NCI-H2227 (cell line): ENCODE measurements around the gene EFS.
A peak's percentile ranks its signal among the peaks of the same experiment; 100 is the strongest.
"Not testable (repeated sequence)": the region's sequence is repeated elsewhere in the genome, so short reads cannot be mapped to it uniquely, and the experiment has no call there.

Experiments used
- DNase-seq: peaks from one replicate; lab custom pipeline; 2025; ENCODE audit not compliant: unreplicated experiment; lab: John Stamatoyannopoulos, UW

Gene EFS

DNA sequence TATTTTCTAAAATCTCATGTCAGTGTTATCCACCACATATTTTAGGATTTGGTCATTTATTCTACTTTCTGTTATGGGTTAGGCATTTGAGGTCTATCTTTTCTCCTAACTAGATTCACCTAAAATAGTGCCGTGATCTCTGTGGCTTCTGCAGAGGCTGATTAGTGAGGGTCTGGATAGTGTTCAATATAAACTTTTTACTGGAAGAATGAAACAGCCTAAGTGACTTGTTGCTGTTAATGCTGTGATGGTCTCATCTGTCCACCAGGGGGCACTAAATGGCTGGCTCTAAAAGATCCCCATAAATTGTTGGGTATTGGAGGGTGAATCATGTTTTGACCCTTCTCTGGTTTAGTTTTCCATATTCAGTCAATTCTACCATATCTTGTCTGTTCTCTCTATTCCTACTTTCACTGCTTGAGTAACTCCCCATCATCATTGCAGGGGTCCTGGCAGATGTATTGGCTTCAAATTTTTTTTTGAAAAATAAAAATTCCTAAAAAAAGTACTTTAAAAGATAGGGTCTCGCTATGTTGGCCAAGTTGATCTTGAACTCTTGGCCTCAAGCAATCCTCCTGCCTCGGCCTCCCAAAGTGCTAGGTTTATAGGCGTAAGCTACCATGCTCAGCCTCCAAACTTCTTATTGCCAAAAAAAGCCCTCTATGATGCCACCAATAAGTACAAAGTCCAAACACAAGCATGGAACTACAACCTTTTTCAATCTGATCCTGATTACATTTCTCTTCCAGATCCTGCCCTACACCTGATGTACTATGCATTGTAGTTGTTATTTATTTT, 36.8 kb downstream of the EFS start:
- peak; percentile 71 for DNase-seq

DNA sequence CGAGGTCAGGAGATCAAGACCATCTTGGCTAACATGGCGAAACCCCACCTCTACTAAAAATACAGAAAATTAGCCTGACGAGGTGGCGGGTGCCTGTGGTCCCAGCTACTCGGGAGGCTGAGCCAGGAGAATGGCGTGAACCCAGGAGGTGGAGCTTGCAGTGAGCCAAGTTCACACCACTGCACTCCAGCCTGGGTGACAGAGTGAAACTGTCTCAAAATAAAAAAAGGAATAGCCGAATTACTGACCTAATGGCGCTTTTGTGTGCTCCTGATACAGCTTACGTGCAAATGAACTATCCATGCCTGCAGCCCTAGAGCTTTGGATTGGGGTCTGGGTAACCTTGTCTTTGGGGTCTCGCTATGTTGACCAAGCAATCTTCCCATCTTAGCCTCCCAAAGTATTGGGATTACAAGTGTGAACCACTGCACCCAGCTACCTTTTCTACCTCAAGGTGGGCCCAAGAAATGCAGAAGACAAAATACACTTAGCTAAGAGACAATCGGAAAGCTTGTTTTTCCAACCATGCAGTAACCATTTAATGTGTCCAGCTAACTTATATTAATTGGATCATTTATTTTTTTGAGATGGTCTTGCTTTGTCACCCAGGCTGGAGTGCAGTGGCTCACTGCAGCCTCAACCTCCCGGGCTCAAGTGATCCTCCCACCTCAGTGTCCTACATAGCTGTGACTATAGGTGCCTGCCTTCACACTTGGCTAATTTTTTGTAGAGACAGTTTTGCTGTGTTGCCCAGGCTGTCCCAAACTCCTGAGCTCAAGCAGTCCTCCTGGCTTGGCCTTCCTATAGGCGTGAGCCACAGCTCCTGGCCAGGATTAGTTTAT, 38.3 kb downstream of the EFS start:
- DNase-seq: no peak

DNA sequence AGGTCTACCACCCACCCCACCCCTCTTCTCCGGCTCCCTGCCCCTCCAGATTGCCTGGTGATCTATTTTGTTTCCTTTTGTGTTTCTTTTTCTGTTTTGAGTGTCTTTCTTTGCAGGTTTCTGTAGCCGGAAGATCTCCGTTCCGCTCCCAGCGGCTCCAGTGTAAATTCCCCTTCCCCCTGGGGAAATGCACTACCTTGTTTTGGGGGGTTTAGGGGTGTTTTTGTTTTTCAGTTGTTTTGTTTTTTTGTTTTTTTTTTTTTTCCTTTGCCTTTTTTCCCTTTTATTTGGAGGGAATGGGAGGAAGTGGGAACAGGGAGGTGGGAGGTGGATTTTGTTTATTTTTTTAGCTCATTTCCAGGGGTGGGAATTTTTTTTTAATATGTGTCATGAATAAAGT, 39.2 kb downstream of the EFS start:
- not testable (repeated sequence) for DNase-seq

- no peak for DNase-seq
Measured at GRCh38 chr14:23324993-23325392, 40.0 kb downstream of the EFS start.

DNA sequence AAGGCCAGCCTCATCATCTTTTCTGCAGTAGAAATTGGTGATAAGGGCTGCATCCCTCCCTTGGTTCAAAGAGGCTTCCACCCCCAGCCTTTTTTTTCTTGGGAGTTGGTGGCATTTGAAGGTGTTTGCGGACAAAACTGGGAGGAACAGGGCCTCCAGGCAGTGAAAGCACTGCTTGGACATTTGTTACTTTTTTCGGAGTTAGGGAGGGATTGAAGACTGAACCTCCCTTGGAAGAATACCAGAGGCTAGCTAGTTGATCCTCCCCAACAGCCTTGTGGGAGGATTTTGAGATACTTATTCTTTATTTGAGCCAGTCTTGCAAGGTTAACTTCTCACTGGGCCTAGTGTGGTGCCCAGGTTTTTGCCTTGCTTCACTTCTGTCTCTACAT, 40.5 kb downstream of the EFS start:
- DNase-seq: no peak

GRCh38 chr14:23323838-23324454, 41.0 kb downstream of the EFS start:
- DNase-seq: no peak

DNA sequence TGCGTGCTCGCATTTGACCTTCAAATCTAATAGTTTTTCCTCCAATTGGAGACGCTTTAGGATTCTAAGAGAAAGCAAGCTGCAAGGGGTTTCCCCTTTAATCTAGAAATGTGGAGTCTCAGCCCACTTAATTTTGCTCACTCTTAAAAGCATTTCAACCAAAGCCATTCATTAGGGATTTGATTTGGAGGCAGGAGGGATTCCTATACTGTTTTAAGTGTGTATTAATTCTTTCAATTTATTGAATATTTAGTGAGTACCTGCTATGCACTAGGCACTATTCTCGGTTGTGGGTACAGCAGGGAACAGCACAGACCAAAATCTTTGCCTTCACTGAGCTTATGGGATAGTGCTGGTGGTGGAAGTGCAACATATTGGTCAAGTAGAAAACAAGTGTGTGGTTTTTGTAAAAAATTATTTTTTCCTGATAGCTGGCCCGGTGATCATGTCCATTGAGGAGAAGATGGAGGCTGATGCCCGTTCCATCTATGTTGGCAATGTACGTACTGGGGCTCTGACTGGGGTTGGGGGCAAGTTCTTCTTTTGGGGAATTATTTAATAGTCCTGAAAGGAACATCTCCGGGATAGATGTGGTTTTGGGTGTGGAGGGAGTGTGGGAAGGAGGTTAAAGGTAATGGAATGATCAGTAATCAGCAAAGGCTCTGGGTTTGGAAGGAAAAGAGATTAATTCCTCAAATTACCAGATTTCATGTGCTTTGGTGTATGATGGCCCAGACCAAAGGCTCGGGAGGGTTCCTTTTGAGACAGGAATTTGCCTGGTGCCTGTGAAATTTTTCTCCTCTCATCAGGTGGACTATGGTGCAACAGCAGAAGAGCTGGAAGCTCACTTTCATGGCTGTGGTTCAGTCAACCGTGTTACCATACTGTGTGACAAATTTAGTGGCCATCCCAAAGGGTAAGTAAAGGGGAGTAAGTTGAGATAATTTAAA, 42.1 kb downstream of the EFS start:
- DNase-seq: no peak

DNA sequence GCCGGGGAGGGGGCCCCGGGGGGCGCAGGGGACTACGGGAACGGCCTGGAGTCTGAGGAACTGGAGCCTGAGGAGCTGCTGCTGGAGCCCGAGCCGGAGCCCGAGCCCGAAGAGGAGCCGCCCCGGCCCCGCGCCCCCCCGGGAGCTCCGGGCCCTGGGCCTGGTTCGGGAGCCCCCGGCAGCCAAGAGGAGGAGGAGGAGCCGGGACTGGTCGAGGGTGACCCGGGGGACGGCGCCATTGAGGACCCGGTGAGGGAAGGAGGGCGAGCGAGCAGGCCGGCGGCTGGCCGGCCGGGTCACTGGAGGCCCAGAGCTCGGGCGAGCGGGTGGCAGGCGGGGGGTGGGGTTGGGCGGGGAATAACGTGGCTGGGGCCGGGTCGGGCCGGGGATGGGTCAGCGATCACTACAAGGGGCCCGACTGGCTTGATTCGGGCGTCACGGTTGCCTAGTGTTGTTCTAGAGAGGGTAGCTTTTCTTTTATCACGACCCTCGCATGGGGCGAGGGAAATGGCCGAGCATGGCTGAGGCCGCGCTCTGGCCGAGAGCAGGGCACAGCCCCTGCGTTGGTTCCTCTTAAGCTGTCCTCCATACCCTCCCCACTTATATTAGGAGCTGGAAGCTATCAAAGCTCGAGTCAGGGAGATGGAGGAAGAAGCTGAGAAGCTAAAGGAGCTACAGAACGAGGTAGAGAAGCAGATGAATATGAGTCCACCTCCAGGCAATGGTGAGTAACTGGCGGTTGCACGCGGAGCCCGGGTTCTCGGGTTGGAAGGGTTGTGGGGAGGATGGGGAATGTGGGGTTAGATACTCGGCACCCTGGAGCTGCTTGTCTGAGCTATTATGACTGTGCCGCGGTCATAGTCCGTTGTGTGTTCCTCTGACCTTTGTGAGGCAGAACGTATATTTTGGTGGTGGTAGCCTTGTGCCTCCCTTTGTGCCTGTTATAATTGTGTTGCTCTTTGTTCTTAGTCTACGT, 43.1 kb downstream of the EFS start:
- DNase-seq: peak; percentile 61

DNA sequence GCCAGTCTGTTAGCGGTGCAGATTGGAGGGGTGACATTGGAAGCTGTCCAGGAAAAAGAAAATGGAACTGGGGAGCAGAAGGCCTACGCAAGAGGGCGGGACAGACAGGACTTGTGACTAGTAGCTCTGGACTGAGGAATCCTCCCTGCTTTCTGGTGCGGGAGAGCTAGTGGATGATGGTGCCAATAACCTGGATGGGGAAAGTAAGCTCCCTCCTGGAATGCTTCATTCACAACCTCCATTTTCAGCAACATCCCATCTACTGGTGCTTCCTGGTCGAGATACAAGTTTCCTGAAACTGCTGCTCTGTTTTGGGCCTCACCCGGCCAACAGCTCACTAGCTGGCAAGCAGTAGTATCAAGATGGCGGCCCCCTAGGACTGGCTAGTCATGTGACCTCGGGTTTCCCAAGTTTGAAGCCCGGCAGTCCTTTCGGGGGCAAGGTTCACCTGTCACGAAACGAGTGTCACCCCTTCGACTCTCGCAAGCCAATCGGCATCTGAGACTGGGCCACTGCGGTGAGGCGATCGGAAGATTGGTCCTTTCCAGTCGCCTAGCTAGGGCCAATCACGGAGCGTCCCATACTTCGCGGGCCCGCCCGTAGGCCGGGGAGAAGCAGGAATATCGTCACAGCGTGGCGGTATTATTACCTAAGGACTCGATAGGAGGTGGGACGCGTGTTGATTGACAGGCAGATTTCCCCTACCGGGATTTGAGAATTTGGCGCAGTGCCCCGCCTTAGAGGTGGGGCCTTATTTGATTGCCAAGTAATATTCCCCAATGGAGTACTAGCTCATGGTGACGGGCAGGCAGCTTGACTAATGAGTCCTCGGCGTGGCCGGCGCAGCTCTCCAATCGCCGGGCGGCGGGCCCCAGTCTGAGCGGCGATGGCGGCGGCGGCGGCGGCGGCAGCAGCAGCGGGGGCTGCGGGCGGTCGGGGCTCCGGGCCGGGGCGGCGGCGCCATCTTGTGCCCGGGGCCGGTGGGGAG, 44.1 kb downstream of the EFS start, which contains the start of gene PABPN1:
Gene PABPN1, plus strand, starts transcription at position 874 of the 988 bp plus-strand sequence. Its CDS starts 13 bp downstream, at position 887.
- DNase-seq: peak; percentile 100

DNA sequence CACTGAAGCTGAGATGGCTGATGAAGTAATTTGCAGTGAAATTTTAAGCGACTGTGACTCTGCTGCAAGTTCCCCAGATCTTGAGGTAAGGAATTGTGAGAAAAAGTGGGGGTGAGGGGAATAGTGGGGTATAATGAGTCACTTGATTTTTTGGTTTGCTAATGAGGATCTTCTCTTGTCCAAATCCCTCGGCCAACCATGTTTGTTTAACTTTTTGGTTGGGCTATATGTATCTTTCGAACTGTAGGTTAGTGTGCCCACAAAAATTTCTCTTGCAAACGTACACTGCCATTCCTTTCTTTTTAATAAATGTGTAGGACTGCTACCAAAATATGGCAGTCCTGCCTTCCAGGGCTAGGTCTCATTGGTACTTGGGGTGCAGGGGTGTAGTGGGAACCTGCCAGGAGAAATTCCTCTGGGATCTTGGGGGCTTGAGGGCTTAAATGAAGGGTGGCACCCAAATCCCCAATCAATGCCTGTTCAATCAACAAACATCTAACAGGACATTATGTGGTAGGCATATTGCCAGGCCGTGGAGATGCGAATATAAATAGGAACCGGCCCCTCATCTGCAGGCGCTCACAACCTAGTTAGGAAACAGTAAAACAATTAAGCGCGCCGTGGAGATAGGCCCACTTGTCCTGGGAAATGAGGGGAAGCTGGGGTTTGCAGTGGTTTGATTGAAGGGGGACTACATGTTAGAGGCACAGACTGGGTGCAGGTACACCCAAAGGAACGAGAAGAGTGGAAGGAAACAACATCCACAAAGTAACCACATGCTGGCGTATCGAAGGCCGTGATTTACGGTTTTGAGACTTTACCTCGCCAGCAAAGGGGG, 45.0 kb downstream of the EFS start:
- no peak for DNase-seq

DNA sequence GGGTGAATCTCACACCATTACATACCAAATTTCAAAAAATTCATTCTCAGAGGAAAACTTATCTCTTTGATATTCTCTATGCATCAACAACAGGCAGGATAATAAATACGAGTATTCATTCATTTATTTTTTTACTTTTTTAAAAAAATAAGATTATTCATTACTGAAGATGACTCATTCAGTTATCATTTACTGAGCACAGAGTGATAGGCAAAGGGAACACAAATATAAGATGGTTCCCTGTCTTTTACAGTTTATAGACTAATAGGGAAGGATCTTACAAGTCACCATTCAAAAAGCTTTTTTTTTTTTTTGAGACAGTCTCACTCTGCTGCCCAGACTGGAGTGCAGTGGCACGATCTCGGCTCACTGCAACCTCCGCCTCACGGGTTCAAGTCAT, 48.7 kb downstream of the EFS start:
- DNase-seq: no peak

GRCh38 chr14:23310546-23310945, 54.4 kb downstream of the EFS start:
- DNase-seq: no peak

- no peak for DNase-seq
Measured at GRCh38 chr14:23308721-23309445, 56.1 kb downstream of the EFS start.

DNA sequence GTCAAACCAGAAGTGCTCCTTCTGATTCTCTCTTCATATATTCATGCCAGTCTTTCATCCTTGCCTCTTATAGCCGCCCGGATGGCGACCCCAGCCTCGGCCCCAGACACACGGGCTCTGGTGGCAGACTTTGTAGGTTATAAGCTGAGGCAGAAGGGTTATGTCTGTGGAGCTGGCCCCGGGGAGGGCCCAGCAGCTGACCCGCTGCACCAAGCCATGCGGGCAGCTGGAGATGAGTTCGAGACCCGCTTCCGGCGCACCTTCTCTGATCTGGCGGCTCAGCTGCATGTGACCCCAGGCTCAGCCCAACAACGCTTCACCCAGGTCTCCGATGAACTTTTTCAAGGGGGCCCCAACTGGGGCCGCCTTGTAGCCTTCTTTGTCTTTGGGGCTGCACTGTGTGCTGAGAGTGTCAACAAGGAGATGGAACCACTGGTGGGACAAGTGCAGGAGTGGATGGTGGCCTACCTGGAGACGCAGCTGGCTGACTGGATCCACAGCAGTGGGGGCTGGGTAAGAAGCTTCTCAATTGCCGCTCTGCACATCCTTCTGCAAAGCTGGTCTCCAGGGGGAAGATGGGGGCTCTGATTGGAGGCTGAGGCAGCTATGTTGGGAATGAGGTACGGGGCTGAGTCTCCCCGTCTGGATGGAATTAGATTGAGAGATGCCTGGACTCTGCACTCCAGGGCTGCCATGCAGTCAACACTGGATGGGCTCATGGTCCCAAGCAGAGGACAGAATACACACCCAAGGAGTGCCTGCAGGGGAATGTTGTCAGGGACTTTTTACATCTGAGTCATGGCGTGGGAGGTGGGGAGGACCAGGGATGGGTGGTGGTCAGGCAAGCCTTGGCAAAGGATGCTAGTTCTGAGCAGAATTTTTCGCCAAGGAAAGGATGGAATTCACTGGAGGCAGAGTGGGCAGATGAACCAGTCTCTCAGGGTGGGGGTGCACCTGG, 57.0 kb downstream of the EFS start:
- DNase-seq: no peak

- DNase-seq: no peak
Measured at GRCh38 chr14:23307146-23307530, 57.8 kb downstream of the EFS start.
